SK-N-SH treated with all-trans-retinoic acid at 6 μM for 48 hours (cell line): ENCODE results near the gene SLC2A13.

Experiments used
- ARNTL ChIP-seq: fragments of 450-650 bp; formaldehyde crosslinking; IDR thresholded peaks from 2 replicates; pipeline ENCODE4 v1.5.0; 2020; ENCODE audit warnings: low read depth, mild to moderate bottlenecking, moderate library complexity, borderline replicate concordance
- CREB5 ChIP-seq: fragments of 250-450 bp; sonication (Bioruptor Pico); IDR thresholded peaks from 2 replicates; pipeline ENCODE4 v1.5.1; 2020; ENCODE audit warnings: low read depth, mild to moderate bottlenecking, moderate library complexity
- CSRNP3 ChIP-seq: fragments of 250-450 bp; sonication (Bioruptor Pico); IDR thresholded peaks from 2 replicates; pipeline ENCODE4 v1.5.1; 2021; ENCODE audit warnings: mild to moderate bottlenecking, moderate library complexity
- GLIS3 ChIP-seq: fragments of 250-450 bp; sonication (Bioruptor Pico); IDR thresholded peaks from 2 replicates; pipeline ENCODE4 v1.5.0; 2020; ENCODE audit warnings: mild to moderate bottlenecking, moderate library complexity
- ISL1 ChIP-seq: fragments of 250-450 bp; sonication (Bioruptor Pico); IDR thresholded peaks from 2 replicates; pipeline ENCODE4 v2.1.2; 2022; ENCODE audit warnings: mild to moderate bottlenecking, moderate library complexity
- OSR1 ChIP-seq: fragments of 250-450 bp; sonication (Bioruptor Pico); IDR thresholded peaks from 2 replicates; pipeline ENCODE4 v1.8.0; 2022; ENCODE audit warnings: moderate library complexity, mild to moderate bottlenecking, inconsistent platforms
- PATZ1 ChIP-seq: fragments of 250-450 bp; sonication (Bioruptor Pico); IDR thresholded peaks from 2 replicates; pipeline ENCODE4 v1.8.0; 2020; ENCODE audit warnings: mild to moderate bottlenecking, moderate library complexity, borderline replicate concordance
- PPARA ChIP-seq: fragments of 250-450 bp; sonication (Bioruptor Pico); IDR thresholded peaks from 2 replicates; pipeline ENCODE4 v1.5.0; 2020; ENCODE audit warnings: mild to moderate bottlenecking, borderline replicate concordance
- RARB ChIP-seq: fragments of 250-450 bp; sonication (Bioruptor Pico); IDR thresholded peaks from 2 replicates; pipeline ENCODE4 v1.8.0; 2021; ENCODE audit warnings: mild to moderate bottlenecking, moderate library complexity
- SNAI2 ChIP-seq: fragments of 250-450 bp; sonication (Bioruptor Pico); IDR thresholded peaks from 2 replicates; pipeline ENCODE4 v1.5.0; 2020; ENCODE audit warnings: mild to moderate bottlenecking, moderate library complexity
- TSHZ2 ChIP-seq: fragments of 250-450 bp; sonication (Bioruptor Pico); IDR thresholded peaks from 2 replicates; pipeline ENCODE4 v1.5.0; 2020; ENCODE audit warnings: mild to moderate bottlenecking, moderate library complexity
- ZFP3 ChIP-seq: fragments of 250-450 bp; sonication (Bioruptor Pico); IDR thresholded peaks from 2 replicates; pipeline ENCODE4 v1.5.0; 2020; ENCODE audit warnings: mild to moderate bottlenecking, moderate library complexity
- ZFP30 ChIP-seq: fragments of 450-650 bp; formaldehyde crosslinking; IDR thresholded peaks from 2 replicates; pipeline ENCODE4 v1.5.0; 2022; ENCODE audit warnings: mild to moderate bottlenecking, moderate library complexity
- ZNF565 ChIP-seq: fragments of 450-650 bp; formaldehyde crosslinking; conservative IDR thresholded peaks from 2 replicates; pipeline ENCODE4 v1.5.0; 2020; ENCODE audit warnings: low read depth, mild to moderate bottlenecking, moderate library complexity

- TF ChIP-seq PATZ1 (CRISPR knock-in tag) (no peak), CREB5 (CRISPR knock-in tag) (no peak), SNAI2 (CRISPR knock-in tag) (no peak), GLIS3 (no peak), PPARA (CRISPR knock-in tag) (no peak), ZNF565 (CRISPR knock-in tag) (no peak), CSRNP3 (CRISPR knock-in tag) (no peak), TSHZ2 (CRISPR knock-in tag) (no peak), RARB (no peak), ISL1 (CRISPR knock-in tag) (no peak), ZFP30 (no peak), OSR1 (no peak), ARNTL (no peak), ZFP3 (CRISPR knock-in tag) (no peak)
Observed at GRCh38 chr12:39846971-39847650, 258.8 kb downstream of the SLC2A13 start.
